SK-N-DZ (cell line): ENCODE data around the gene CMTR1.
A peak's percentile ranks its signal among the peaks of the same experiment; 100 is the strongest.
"Not testable (repeated sequence)": the region's sequence is repeated elsewhere in the genome, so short reads cannot be mapped to it uniquely, and the experiment has no call there.

Experiments
- DNase-seq: peaks from one replicate; pipeline ENCODE4 v3.0.0-alpha.2; 2015; ENCODE audit warnings: low spot score

CMTR1 gene

GRCh38 chr6:37491171-37491829 lies 58.3 kb downstream of the CMTR1 start:
- no peak for DNase-seq

GRCh38 chr6:37491830-37492208 lies 58.8 kb downstream of the CMTR1 start:
- DNase-seq, result no peak

GRCh38 chr6:37492236-37492972 lies 59.4 kb downstream of the CMTR1 start:
- DNase-seq, result no peak

GRCh38 chr6:37492991-37493660 lies 60.1 kb downstream of the CMTR1 start:
- DNase-seq, result no peak

- DNase-seq, result no peak
Measured at GRCh38 chr6:37493661-37493995, 60.6 kb downstream of the CMTR1 start.

- no peak for DNase-seq
Measured at GRCh38 chr6:37495244-37495934, 62.4 kb downstream of the CMTR1 start.

GRCh38 chr6:37496951-37497885 lies 64.2 kb downstream of the CMTR1 start:
- DNase-seq, result no peak

GRCh38 chr6:37499433-37500293 lies 66.6 kb downstream of the CMTR1 start, which contains the start of gene CCDC167:
Gene CCDC167, minus strand, starts transcription at chr6:37499893. Its CDS starts 30 bp downstream, at chr6:37499863.
- peak; percentile 99 for DNase-seq

- DNase-seq, result no peak
Measured at GRCh38 chr6:37500294-37500608, 67.2 kb downstream of the CMTR1 start.

GRCh38 chr6:37500904-37501303 lies 67.9 kb downstream of the CMTR1 start:
- not testable (repeated sequence) for DNase-seq

- peak; percentile 56 for DNase-seq
Measured at GRCh38 chr6:37501632-37502491, 68.8 kb downstream of the CMTR1 start.

- no peak for DNase-seq
Measured at GRCh38 chr6:37502703-37503291, 69.8 kb downstream of the CMTR1 start.

- peak; percentile 72 for DNase-seq
Measured at GRCh38 chr6:37503309-37503965, 70.4 kb downstream of the CMTR1 start.

- no peak for DNase-seq
Measured at GRCh38 chr6:37504024-37504423, 71.0 kb downstream of the CMTR1 start.

GRCh38 chr6:37506479-37506878 lies 73.5 kb downstream of the CMTR1 start:
- no peak for DNase-seq

- DNase-seq, result peak; percentile 50
Measured at GRCh38 chr6:37507077-37507476, 74.1 kb downstream of the CMTR1 start.

- DNase-seq, result no peak
Measured at GRCh38 chr6:37507690-37508421, 74.8 kb downstream of the CMTR1 start.

- DNase-seq, result no peak
Measured at GRCh38 chr6:37511201-37511600, 78.2 kb downstream of the CMTR1 start.
